Middle frontal gyrus (tissue), 1 donor: ENCODE measurements around the gene RNF182.

Experiments used
- DNase-seq: peaks from one replicate; pipeline ENCODE4 v3.0.0-alpha.2; 2015; ENCODE audit warnings: low spot score; ENCODE audit errors: extremely low spot score

RNF182 gene

DNA sequence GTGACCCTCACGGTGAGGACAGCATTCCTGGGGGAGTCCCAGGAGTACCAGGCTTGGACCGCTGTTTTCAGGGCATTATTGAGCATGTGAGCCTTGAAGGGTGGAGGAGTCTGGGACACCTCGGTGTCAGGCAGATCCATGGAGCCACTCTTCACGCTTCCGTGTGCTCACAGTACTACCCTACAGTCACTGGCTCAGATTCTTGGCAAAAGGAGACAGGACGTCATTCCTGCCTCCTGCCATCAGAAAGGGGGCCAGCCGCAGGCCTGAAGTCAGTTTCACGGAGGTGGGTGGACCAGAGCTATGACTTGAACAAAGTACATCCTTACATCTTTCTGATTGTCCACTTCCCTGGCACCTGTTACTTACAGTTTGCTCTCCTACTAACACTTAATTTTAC lies 103.9 kb downstream of the RNF182 start:
- DNase-seq: no peak

GRCh38 chr6:14029605-14030004 lies 104.9 kb downstream of the RNF182 start:
- no peak for DNase-seq
